ENCODE results near the gene TDRD15. TPM values are rescaled to one million over a fixed set of nuclear protein-coding genes. Genes with fewer than 3 reads are reported as not detected.

The TDRD15 gene
- total and polyA plus RNA-seq, 2 of the 13 experiments (the other 11 are each of a cell fraction or from before 2014, with no cell fraction given), result 0.12 to 0.29 TPM

DNA sequence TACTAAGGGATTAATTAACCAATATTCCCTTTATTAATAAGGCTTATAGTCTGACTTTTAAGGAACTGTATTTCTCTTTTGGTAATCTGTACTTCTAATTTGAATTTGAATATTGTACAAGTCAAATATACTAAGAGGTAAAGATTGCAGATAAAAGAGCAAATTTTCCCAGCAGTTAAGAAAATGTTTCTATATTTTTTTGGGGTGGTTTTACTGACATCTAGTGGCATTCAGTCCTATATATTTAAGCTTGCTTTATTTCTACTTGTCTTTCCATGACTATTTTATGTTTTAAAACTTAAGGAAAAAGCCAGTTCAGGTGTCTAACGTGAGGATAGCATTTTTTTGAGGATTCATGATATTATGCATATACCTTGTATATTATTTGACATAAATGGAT, 41.6 kb downstream of the TDRD15 start (continued):
- no peak for TF ChIP-seq ZNF660 (CRISPR knock-in tag; IDR thresholded peaks at IDR 0.05; ENCODE audit: borderline replicate concordance, low read depth)
- TF ChIP-seq LCORL (IDR thresholded peaks at IDR 0.05), result no peak
- no peak for TF ChIP-seq LCORL (CRISPR knock-in tag; IDR thresholded peaks at IDR 0.05)
- TF ChIP-seq SIX1 (CRISPR knock-in tag; IDR thresholded peaks at IDR 0.05; ENCODE audit: borderline replicate concordance), result no peak
- no peak for TF ChIP-seq ATF1 (CRISPR knock-in tag; IDR thresholded peaks at IDR 0.05)
- TF ChIP-seq HNRNPLL (IDR thresholded peaks at IDR 0.05; ENCODE audit: low read depth, low read length, poor library complexity, severe bottlenecking), result no peak
- TF ChIP-seq ZMYM3 (CRISPR knock-in tag; IDR thresholded peaks at IDR 0.05), result no peak
- TF ChIP-seq, protein P1, sequence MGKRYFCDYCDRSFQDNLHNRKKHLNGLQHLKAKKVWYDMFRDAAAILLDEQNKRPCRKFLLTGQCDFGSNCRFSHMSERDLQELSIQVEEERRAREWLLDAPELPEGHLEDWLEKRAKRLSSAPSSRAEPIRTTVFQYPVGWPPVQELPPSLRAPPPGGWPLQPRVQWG (CRISPR knock-in tag; IDR thresholded peaks at IDR 0.05; ENCODE audit: borderline replicate concordance, low read depth), result no peak
- 0 out of 2 replicates have a peak, but pooled peaks have one; percentile 11 for TF ChIP-seq RXRB (CRISPR knock-in tag; IDR thresholded peaks at IDR 0.05; ENCODE audit: borderline replicate concordance)
- no peak for TF ChIP-seq ZNF326 (CRISPR knock-in tag; IDR thresholded peaks at IDR 0.05; ENCODE audit: borderline replicate concordance)
- no peak for TF ChIP-seq TOE1 (CRISPR knock-in tag; IDR thresholded peaks at IDR 0.05)
- no peak for TF ChIP-seq ZNF850 (CRISPR knock-in tag; conservative IDR thresholded peaks at IDR 0.05)
- TF ChIP-seq ISL2 (CRISPR knock-in tag; IDR thresholded peaks at IDR 0.05), result no peak
- peak; percentile 80 for TF ChIP-seq STAG1 (CRISPR knock-in tag; IDR thresholded peaks at IDR 0.05)
- TF ChIP-seq RAD21 (CRISPR knock-in tag; IDR thresholded peaks at IDR 0.05), result peak; percentile 40; the same call in 1 of the 2 replicates
- TF ChIP-seq STAT5B (CRISPR knock-in tag; IDR thresholded peaks at IDR 0.05), result no peak
- TF ChIP-seq ELF3 (CRISPR knock-in tag; IDR thresholded peaks at IDR 0.05), result no peak; the same call in 1 of the 2 replicates
- TF ChIP-seq KLF15 (CRISPR knock-in tag; IDR thresholded peaks at IDR 0.05; ENCODE audit: borderline replicate concordance), result no peak
- TF ChIP-seq PHB2 (IDR thresholded peaks at IDR 0.05; ENCODE audit: partially characterized antibody), result no peak
- peak; percentile 56; the same call in 1 of the 2 replicates for TF ChIP-seq MXD4 (CRISPR knock-in tag; IDR thresholded peaks at IDR 0.05)

Measured in HepG2 (cell line).